GM19238 (cell line): ENCODE measurements around the gene GABBR2.

Source experiments
- DNase-seq: peaks from one replicate; pipeline ENCODE4 v3.0.0; 2011; ENCODE audit warnings: low spot score; ENCODE audit not compliant: insufficient read length

Gene GABBR2

DNA sequence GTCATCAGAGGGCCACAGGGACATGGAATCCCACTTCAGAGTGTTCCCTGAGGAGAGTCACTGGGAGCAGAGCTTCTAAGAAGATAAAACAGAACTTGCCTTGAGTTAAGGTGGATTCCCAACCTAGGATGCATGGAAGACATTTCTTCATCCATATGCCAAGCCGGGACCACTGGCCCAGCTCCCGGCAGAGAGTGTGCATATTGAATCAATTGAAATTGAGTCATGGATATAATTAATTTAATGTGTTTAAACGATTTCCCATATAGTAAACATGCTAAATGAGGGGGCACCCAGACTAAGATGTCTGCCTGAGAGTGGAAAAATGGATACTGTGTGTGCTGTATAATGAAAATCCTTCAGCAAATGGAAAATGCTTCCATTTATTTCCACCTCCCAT is 258.9 kb downstream of the GABBR2 start:
- DNase-seq = no peak

DNA sequence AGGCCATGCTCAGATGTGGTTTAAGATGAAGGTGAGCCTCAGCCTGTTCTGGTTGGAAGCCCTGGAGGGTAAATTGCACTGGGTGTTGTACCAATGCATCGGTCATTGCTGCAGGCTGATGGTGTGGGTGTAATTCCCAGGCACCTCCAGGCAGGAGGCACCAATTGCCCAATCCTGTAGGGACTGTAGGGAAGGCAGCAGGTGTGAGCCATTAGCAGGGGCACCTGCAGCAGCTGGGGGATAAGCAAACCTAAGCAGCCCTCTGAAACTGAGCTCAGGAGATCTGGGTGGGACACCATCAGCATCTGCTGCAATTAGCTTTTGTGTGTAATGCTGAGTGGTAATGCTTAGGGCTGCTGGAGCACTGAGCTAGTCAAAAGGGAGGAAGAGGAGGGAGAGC is 263.2 kb downstream of the GABBR2 start:
- no peak for DNase-seq

DNA sequence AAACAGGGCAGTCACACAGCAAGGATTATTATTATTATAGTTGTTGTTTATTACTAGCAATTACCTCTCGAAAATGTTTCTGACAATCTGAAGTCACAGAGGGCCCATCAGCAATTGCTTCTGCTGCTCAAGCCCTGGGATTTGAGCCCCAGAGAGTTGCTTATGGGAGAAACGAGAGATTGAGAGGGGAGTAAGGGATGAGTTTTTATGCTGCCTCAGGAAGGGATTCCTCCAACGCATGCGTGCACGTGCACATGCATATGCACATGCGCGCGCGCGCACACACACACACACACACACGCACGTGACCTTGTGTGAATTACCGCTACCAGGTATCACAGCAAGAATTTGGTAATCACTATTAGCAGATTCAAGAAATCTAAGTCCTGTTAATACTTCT is 264.1 kb downstream of the GABBR2 start:
- DNase-seq = no peak

DNA sequence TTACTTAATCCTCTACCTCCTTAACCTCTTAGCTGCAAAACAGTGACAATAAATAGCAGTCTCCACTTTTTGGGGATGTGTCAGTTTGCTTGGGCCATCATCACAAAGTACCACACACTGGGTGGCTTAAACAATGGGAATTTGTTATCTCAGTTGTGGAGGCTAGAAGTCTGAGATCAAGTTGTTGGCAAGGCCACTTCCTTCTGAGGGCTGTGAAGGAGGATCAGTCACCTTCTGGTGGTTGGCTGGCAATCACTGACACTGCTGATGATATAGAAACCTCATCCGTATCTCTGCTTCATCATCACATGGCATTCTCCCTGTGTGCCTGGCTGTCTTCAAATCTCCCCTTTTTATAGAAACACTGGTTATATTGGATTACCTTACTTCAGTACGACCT is 266.2 kb downstream of the GABBR2 start:
- no peak for DNase-seq

DNA sequence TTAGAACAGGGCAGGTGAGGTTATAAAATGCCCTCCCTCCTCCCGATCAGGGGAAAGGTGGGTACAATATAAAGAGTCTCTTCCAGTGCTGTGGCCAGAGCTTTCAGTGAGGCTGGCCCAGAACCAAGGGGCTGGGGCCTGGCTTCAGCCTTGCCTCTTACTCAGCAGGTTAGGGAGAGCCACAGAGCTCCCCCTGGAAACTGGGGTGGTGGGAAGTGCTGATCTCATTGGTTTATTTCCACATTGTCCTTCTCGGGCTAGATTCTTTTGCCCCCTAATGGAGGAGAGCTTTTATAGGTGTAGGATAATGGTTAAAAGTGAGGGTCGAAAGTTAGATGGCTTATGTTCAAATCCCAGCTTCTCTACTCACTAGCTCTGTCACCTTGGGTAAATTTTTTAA is 266.6 kb downstream of the GABBR2 start:
- no peak for DNase-seq

DNA sequence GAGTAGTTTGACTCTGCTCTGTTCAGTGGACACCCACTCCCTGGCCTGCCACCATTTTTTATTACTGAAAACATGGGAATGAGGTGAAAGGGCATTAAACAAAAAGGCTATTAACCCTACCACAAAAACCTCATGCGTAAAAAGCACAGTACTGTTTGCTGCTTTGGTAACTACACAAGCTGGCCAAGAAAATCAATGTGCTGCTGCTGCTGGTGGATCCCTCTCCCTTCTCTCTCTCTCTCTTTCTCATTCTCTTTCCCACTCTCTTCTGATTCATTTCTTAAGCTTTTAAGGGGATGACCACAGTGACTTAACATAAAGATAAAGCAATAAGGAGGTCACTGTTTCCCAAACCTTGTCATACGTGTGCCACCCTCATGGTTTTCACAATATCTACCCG is 270.1 kb downstream of the GABBR2 start:
- DNase-seq = no peak

DNA sequence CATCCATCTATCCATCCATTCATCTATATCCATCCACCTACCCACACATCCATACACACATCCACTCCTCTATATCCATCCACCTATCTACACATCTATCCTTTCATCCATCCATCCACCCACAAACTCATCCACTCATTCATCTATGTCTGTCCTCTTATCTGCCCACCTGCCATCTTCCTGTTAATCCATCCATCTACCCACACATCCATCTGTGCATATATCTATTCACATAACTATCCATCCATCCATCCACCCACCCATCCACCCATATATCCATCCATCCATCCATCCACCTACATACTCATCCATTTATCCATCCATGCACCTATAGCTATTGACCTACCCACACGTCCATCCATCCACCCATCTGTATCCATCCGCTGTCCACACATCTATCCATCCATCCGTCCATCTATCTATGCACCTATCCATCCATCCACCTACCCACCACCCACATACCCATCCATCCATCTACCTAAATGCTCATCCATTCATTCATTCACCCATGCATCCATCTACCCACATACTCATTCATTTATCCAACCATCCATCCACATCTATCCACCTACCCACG is 271.2 kb downstream of the GABBR2 start:
- no peak for DNase-seq

DNA sequence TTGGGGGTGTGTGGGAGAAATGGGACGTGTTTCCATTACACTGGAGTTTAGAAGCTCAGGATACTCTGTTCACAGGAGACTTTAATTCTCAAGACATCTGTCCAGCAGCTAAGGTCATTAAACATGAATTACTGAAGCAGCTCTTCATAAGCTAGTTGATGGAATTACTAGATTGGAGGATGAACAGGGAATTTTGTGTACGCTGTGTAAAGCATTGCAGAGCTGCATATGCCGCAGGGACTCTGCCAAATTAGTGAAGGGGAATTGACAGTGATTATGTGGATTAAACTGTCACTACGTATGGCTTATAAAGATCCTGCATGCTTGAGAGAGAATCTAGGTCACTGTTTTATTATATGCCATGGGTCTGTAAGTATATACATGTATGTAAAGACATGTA is 275.8 kb downstream of the GABBR2 start:
- DNase-seq = no peak

DNA sequence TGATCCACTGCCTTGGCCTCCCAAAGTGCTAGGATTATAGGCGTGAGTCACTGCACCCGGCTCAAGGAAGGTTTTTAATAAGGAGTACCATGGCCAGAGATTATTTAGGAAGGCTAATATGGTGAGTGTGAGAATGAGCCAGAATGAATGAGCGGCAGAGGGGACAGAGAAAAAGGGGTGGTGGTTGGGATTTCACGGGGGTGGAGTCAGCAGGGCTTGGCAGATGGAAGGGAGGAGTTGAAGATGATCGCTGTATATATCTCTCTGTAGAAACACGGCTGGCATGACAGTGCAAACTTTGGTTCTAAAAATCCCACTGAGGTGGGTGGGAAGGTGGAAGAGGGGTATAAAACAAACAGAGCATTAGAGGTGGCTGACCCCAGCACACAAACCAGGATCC is 276.6 kb downstream of the GABBR2 start:
- no peak for DNase-seq

DNA sequence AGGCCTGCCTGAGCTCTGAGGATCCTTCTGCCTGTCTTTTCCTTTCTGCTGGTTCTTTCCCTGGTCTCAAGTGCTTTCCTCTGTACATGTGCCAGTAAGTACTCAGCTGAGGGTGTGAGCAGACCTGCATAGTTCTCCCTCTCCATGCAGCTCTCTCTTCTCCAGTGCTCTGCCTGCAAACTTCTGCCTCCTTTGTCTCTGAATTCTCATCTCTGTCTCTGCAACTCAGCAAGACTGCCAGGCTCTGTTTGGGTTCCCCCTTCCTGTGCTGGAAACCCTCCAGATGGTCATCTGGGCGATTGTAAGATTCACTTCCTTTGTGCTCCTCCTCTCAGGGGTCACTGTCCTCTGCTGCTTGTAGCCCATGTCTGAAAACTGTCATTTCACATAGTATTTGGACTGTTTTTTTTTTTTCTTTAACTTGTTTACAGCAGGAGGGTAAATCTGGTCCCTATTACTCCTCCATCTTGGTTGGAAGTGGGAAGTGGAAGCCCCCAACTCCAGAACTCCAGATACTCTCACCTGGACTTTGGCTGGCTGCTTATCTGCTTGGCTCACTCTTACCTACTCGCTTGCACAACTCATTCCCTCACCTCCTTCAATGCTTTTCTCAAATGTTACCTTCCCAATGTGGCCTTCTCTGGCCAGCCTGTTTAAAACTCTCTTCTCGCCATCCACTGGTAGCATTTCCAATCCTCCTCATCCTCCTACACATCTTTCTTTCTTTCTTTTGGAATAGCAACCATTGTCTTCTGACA is 278.0 kb downstream of the GABBR2 start:
- no peak for DNase-seq

DNA sequence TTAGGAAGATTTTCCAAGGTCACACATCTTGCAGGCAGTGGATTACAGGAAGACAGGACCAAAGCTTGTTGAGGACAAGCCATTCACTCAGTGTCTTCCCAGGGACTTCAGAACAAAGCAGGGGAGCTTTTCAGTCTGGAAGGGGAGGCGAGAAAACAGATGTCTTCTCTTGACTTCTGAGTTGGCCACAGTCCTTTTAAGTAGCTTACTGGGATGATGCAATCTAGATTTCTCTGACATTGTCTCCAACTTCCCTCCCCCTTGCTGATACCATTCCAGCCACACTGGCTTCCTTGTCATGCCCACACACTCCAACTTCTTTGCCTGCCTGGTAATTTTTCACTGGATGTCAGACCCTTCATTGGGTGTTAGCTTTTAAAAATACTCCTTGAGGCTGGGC is 279.1 kb downstream of the GABBR2 start:
- DNase-seq = no peak

DNA sequence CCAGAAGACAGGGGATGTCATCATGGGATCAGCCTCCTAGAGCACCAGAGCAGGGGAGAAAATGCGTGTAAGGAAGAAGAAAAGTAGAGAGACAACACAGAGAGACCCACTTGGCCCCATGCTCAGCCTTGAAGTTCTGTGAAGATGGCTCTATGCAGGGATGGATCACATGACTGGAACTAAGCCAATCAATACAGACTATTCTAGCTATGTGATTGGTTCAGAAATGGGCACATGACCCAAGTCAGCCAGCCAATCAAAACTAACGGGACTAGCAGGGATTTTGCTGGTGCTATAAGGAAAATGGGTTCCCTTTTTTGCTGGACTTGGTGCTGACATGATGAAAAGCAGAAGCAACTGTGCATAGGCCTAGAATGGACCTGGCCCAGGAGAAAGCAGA is 280.3 kb downstream of the GABBR2 start:
- no peak for DNase-seq

DNA sequence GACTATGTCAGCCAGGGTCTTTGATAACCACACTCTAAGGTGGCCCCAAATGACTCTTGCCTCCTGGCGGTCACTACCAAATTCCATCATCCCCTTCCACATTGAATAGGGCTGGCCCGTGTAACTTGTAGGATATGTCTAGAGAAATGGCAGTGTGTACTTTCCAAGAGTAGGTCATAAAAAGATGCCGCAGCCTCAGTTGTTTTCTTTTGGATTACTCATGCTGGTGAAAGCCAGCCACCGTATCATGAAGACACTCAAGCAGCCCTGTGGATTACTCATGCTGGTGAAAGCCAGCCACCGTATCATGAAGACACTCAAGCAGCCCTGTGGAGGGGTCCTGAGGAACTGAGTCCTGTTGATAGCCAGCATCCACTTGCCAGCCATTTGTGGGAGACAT is 281.2 kb downstream of the GABBR2 start:
- DNase-seq = no peak

DNA sequence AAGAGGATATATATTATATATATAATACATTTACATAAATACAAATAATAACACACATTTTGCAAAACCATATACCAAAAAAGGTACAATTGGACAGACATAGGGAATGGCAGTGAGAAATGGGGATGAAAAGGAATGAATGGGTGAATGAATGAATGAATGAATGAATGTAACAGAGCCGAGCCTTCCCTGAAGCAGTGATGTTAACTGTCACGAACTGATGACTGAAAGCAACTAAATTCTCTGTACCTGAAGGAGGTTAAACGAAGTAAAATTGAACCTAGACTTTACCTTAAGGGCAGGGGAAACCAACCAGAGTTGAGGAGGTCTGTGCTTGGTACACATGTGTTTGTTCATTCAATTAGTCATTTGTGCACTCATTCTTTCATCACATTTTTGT is 283.7 kb downstream of the GABBR2 start:
- no peak for DNase-seq

DNA sequence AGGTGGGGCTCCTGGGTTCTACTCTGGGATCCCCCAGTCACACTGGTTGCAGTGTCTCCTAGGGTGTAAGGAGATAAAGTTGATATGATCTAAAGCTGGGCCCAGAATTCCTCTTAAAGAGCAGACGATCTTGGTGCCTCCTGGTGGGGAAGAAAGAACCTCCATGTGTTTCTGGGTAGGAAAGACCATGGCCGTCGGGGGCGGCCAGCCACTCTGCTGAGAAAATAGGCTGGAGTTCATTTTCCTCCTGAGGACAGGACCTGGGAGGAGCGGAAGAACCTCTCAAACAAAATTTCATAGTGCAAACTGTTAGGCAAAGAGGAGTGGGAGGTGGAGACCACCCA is 289.5 kb downstream of the GABBR2 start:
- no peak for DNase-seq

DNA sequence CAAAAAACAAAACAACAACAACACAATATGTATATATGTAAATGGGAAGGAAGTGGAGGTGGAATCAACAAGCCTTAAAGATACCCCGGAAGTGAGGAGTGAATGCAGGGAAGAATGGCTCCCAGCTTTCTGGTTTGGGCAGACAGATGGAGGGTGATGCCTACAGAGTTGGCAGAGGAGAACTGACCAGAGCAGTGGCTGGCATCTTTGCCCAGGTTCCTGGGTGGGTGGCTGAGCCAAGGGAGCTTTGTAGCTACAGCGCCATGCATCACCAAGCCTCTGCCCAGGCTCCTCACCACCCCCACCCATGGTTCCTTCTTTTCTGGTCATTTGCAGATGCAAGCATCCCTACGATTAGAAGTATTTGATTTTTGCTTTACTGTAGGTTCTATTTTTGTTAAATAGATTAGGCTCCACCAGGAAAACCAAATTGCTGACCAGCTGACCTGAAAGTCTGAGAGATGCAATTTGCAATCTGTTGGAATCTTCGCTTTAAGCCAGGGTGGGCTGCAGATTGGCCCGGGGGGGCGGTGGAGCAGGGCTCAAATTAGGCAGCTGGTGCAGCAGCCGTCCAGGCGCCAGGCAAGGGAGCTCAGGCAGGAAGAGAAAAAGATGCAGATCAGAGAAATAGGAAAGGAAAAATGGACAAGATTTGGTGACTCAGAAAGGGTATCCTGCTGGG is 290.0 kb downstream of the GABBR2 start:
- DNase-seq = no peak

DNA sequence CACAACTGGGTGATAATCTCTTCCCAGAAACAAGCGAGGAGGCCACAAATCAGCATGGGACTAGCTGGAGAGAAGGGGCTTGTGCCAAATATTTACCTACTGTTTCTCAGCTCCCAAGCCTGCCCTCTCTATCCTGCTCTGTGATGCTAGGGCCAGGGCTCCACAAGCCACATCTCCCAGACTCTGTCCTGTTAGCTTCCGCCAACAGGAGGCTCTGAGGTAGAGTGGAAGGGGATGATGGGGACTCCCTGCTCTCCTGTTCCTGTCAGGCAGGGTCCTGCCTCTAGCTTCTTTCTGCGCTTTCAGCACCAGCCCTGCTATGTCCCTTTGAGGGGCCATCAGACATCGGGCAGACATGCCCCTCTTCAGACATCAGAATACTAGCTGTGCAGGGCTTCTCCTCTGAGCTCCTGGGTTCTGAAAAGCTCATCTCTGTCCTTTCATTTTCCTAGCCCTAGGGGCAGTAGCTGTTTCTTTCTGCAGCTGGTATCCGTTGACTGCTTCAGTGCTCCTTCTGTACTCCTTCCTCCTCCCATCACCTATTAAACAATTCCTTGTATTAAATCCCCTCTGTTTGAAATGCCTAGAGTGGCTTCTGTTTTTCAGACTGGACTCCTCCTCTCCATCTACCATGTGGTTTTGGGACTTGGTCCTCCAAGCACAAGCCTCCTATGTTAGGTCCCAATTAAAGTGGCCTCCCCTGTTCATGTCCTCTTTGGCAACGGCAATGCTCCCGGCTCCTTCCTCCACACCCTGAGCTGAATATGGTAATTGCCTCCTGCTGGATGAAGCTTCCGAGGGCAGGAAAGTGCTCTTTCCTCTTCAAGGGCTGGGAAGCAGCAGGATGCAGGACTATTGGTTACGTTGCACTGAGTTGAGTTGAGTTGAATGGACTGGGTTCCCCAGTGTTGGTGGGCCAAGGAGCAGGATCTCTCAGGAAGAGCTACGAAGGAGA is 292.2 kb downstream of the GABBR2 start:
- no peak for DNase-seq

DNA sequence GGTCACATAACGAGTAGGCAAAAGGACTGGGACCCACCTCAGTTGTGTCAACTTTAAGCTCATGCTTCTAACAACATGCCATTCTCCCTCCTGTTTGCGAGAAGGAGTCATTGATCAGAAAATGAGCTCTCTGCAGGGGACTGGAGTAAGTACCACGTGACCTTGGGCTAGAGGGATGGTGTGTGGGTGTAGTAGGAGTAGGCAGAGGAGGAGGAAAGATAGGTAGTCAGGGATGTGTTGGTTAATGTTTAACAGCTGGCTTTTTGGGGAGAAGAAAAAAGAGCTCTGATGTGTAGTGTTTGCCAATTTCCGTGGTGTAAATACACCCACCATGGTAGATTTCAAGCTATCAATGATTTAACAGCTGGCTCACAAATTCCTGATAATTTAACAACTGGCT is 293.0 kb downstream of the GABBR2 start:
- DNase-seq = no peak

DNA sequence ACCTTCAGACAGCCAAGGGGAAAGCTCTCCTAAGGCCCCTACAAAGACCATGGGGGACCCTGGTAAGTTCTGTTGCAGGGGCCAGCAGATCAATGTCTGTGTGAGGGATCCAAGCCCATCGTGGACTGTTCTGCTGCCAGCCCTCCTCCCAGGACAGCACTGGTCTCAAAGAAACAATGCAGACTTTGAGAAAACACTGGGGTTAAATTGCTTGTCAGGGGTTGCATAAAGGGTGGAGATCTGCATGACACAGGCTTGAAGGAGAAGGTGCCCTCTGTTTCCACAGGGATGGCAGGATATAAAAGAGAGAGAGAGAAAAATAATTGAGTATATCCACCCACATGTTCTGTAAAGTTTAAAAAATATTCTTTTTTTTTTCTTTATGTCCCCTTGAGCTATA is 295.7 kb downstream of the GABBR2 start:
- DNase-seq = no peak

DNA sequence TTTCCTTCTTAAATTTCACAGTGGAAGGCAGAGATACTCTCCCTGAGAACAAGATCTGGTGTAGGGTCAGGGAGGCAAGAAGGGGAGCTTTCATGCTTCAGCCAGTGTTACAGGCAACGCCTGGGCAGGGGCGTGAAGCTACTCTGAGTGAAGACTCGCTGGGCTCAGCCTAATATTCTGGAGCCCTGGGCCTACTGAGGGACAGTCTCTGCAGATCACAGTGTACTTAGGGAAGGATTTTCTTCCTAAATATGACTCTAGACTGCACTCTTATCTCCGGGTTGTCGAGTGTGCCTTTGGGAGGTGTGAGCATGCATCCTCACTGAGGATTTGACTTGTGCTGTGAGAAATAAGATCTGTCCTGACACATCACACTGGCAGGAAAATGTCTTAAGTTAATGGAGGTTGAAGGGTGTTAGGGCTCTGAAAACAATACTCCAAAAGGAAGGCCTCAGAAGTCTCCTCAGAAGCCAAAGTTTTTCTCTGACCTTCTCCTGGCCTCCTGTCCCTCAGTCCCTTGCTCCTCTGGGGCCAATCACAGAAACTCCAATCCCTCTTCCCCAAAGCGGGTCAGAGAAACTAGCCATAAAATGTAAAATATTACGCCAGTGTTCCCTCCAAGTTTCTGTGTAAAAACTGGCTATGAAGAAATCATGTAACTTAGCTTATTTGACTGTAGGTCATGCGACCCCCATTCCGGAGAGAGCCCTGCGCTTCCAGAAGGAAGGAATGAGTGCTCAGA is 296.5 kb downstream of the GABBR2 start:
- DNase-seq = no peak

DNA sequence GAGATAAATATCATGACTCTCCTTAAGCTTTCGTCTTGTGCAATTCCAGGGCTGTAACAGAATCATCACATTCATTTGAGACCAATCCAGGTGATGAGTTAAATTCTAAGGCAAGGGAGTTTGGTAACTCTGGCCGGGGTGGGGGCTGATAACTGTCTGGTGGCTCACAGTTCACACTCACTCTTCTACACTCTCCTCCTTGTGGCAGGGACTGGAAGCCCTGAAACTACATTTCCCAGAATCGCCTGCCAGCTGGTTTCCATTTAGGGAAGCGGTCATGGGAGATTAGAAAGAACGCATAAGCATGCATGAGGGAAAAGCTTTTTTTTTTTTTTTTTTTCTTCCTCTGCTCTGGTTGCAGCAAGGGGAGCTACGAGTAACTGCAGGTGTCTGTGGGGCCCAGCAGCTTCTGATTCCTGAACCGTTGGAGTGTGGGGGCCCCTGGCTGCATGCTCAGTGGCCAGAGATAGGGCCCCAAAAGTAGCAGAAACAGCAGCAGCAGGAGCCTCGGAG is 298.5 kb downstream of the GABBR2 start:
- DNase-seq = no peak
